Neural progenitor cell (in vitro differentiated cells): ENCODE data around the gene ZDHHC13. TPM values are rescaled to one million over a fixed set of nuclear protein-coding genes. Genes with fewer than 3 reads are reported as not detected.

Experiments used
- DNase-seq: peaks from one replicate; pipeline ENCODE4 v3.0.0-alpha.2; 2016; ENCODE audit warnings: low spot score
- H2AFZ ChIP-seq: fragments of 200-600 bp; sonication (generic); replicated peaks from 2 replicates; pipeline ENCODE4 v1.6.1; 2016; ENCODE audit warnings: antibody characterized with exemption
- H3F3A ChIP-seq: fragments of 200-600 bp; sonication (generic); 2 replicates; pipeline ENCODE4 v1.6.1; 2016; ENCODE audit warnings: antibody characterized with exemption, low read depth
- H3K27ac ChIP-seq: fragments of 200-600 bp; sonication (generic); 2 replicates; pipeline ENCODE4 v1.5.1; 2016; ENCODE audit warnings: mild to moderate bottlenecking
- H3K27me3 ChIP-seq: fragments of 200-600 bp; sonication (generic); 2 replicates; pipeline ENCODE4 v1.6.1; 2016; ENCODE audit warnings: mild to moderate bottlenecking, moderate library complexity
- H3K36me3 ChIP-seq: fragments of 200-600 bp; sonication (generic); 2 replicates; pipeline ENCODE4 v1.5.1; 2016
- H3K4me1 ChIP-seq: fragments of 200-600 bp; sonication (generic); 2 replicates; pipeline ENCODE4 v1.6.1; 2016; ENCODE audit warnings: mixed run types
- H3K4me2 ChIP-seq: fragments of 200-600 bp; sonication (generic); 2 replicates; pipeline ENCODE4 v1.6.1; 2016
- H3K4me3 ChIP-seq: fragments of 200-600 bp; sonication (generic); 2 replicates; pipeline ENCODE4 v1.5.1; 2016
- H3K79me2 ChIP-seq: fragments of 200-600 bp; sonication (generic); 2 replicates; pipeline ENCODE4 v1.6.1; 2016; ENCODE audit warnings: low read depth
- H3K9ac ChIP-seq: fragments of 200-600 bp; sonication (generic); 2 replicates; pipeline ENCODE4 v1.6.1; 2016
- H3K9me3 ChIP-seq: fragments of 200-600 bp; sonication (generic); 2 replicates; pipeline ENCODE4 v1.5.1; 2016; ENCODE audit warnings: low read depth
- H4K20me1 ChIP-seq: fragments of 200-600 bp; sonication (generic); 2 replicates; pipeline ENCODE4 v1.6.1; 2016; ENCODE audit warnings: low read depth
- H3K27ac Mint-ChIP-seq: 3 replicates; pipeline ENCODE4 v1.8.0; 2021; ENCODE audit warnings: mixed read lengths
- H3K27me3 Mint-ChIP-seq: 2 replicates; pipeline ENCODE4 v1.8.0; 2022; ENCODE audit warnings: low read depth, mild to moderate bottlenecking, inconsistent platforms, moderate library complexity, mixed read lengths; ENCODE audit not compliant: insufficient read depth
- H3K36me3 Mint-ChIP-seq: 3 replicates; pipeline ENCODE4 v1.8.0; 2021; ENCODE audit warnings: mixed read lengths
- H3K4me1 Mint-ChIP-seq: 3 replicates; pipeline ENCODE4 v1.8.0; 2021; ENCODE audit warnings: mixed read lengths
- H3K4me3 Mint-ChIP-seq: 3 replicates; pipeline ENCODE4 v1.8.0; 2021; ENCODE audit warnings: mild to moderate bottlenecking, moderate library complexity, mixed read lengths
- H3K9me3 Mint-ChIP-seq: 3 replicates; pipeline ENCODE4 v1.8.0; 2020; ENCODE audit warnings: mixed read lengths
- CTCF ChIP-seq: fragments of 200-600 bp; sonication (generic); IDR thresholded peaks from 2 replicates; pipeline ENCODE4 v1.5.1; 2017; ENCODE audit warnings: antibody characterized with exemption, mild to moderate bottlenecking
- EZH2 ChIP-seq: fragments of 200-600 bp; sonication (generic); IDR thresholded peaks from 2 replicates; pipeline ENCODE4 v1.6.1; 2017; ENCODE audit warnings: antibody characterized with exemption, mild to moderate bottlenecking, moderate library complexity
- EZH2phosphoT487 ChIP-seq: fragments of 200-600 bp; sonication (generic); IDR thresholded peaks from 2 replicates; pipeline ENCODE4 v1.6.1; 2017; ENCODE audit warnings: antibody characterized with exemption
- total RNA-seq: library from RNA; depleted of rRNA; stranded (reverse); fragments of >200 nt; gene quantifications from 2 replicates; pipeline ENCODE4 v1.2.3, GENCODE V29; 2015; ENCODE audit warnings: low replicate concordance

Gene ZDHHC13
- 27.0 and 43.4 TPM in 2 replicates for total RNA-seq

- Histone ChIP-seq H3K4me3 (peak within 1 kb of the TSS; percentile 68), H3F3A (peaks cover 9% of the 10 kb centered on the region), H2AFZ (peak within 1 kb of the TSS; percentile 83), H3K4me2 (peak within 1 kb of the TSS; percentile 80), H3K79me2 (peaks cover 35% of the 10 kb centered on the region), H3K9me3 (no peaks in the 10 kb centered on the region), H3K36me3 (no peaks in the 10 kb centered on the region), H4K20me1 (peaks cover 18% of the 10 kb centered on the region), H3K27me3 (peaks cover 4% of the 10 kb centered on the region), H3K27ac (no peak within 1 kb of the TSS), H3K4me1 (peaks cover 6% of the 10 kb centered on the region), H3K9ac (peak within 1 kb of the TSS; percentile 42)
- TF ChIP-seq EZH2 (no peak), CTCF (peak; percentile 47), EZH2phosphoT487 (no peak)
- Mint-ChIP-seq H3K4me3 (peak within 1 kb of the TSS; percentile 94), H3K9me3 (no peaks in the 10 kb centered on the region), H3K4me1 (peaks cover 16% of the 10 kb centered on the region), H3K36me3 (peaks cover 7% of the 10 kb centered on the region), H3K27me3 (peaks cover 3% of the 10 kb centered on the region), H3K27ac (no peak within 1 kb of the TSS)
- peak; percentile 94 for DNase-seq
Observed at GRCh38 chr11:19116971-19117759, at the start of gene ZDHHC13. Gene ZDHHC13, plus strand, starts transcription at chr11:19117168. Its CDS starts 82 bp downstream, at chr11:19117250.

GRCh38 chr11:19071255-19071654, 45.7 kb upstream of the ZDHHC13 start:
- Histone ChIP-seq H3K4me1 (no peaks in the 10 kb centered on the region), H3K27ac (no peak overlapping the region), H3K79me2 (no peaks in the 10 kb centered on the region), H3F3A (no peaks in the 10 kb centered on the region), H2AFZ (no peak overlapping the region), H3K4me2 (no peak overlapping the region), H3K36me3 (no peaks in the 10 kb centered on the region), H3K27me3 (peaks cover 3% of the 10 kb centered on the region), H3K4me3 (no peak overlapping the region), H4K20me1 (no peaks in the 10 kb centered on the region), H3K9ac (no peak overlapping the region), H3K9me3 (no peaks in the 10 kb centered on the region)
- H3K36me3 Mint-ChIP-seq = no peaks in the 10 kb centered on the region
- H3K9me3 Mint-ChIP-seq = peaks cover 11% of the 10 kb centered on the region
- no peak overlapping the region for H3K27ac Mint-ChIP-seq
- TF ChIP-seq EZH2 = no peak
- peak; percentile 98 for TF ChIP-seq CTCF
- DNase-seq = peak; percentile 89
- H3K4me1 Mint-ChIP-seq = peaks cover 4% of the 10 kb centered on the region
- peak overlapping the region; percentile 31 for H3K4me3 Mint-ChIP-seq
- peaks cover 4% of the 10 kb centered on the region for H3K27me3 Mint-ChIP-seq

- no peak overlapping the region for H3K4me3 ChIP-seq
- H3K79me2 ChIP-seq = no peaks in the 10 kb centered on the region
- H4K20me1 ChIP-seq = no peaks in the 10 kb centered on the region
- Mint-ChIP-seq H3K36me3 (no peaks in the 10 kb centered on the region), H3K27ac (no peak overlapping the region), H3K9me3 (peaks cover 11% of the 10 kb centered on the region), H3K4me1 (peaks cover 4% of the 10 kb centered on the region), H3K4me3 (no peak overlapping the region), H3K27me3 (peaks cover 4% of the 10 kb centered on the region)
- H3K9me3 ChIP-seq = no peaks in the 10 kb centered on the region
- no peak overlapping the region for H3K27ac ChIP-seq
- H2AFZ ChIP-seq = no peak overlapping the region
- H3K4me2 ChIP-seq = no peak overlapping the region
- no peaks in the 10 kb centered on the region for H3K36me3 ChIP-seq
- no peak for DNase-seq
- no peak for TF ChIP-seq EZH2phosphoT487
- TF ChIP-seq EZH2 = no peak
- TF ChIP-seq CTCF = no peak
- H3K9ac ChIP-seq = no peak overlapping the region
- no peaks in the 10 kb centered on the region for H3F3A ChIP-seq
- peaks cover 3% of the 10 kb centered on the region for H3K27me3 ChIP-seq
- H3K4me1 ChIP-seq = no peaks in the 10 kb centered on the region
Observed at GRCh38 chr11:19072464-19072863, 44.5 kb upstream of the ZDHHC13 start.
